AG09309 (cell line): Measurements from ENCODE around the gene DPH7.
A peak's percentile ranks its signal among the peaks of the same experiment; 100 is the strongest.
"Not testable (repeated sequence)": the region's sequence is repeated elsewhere in the genome, so short reads cannot be mapped to it uniquely, and the experiment has no call there.

Source experiments
- DNase-seq: peaks from one replicate; pipeline ENCODE4 v3.0.0-alpha.2; 2010; ENCODE audit warnings: low read depth
- H3K4me3 ChIP-seq: 2 replicates; pipeline ENCODE4 v1.5.1; 2011; ENCODE audit warnings: mild to moderate bottlenecking, low read depth, low read length, moderate library complexity; ENCODE audit not compliant: control insufficient read depth
- CTCF ChIP-seq: IDR thresholded peaks from 2 replicates; pipeline ENCODE4 v1.5.1; 2011; ENCODE audit warnings: mild to moderate bottlenecking, low read depth, low read length, inconsistent platforms; ENCODE audit not compliant: insufficient read depth, control insufficient read depth; ENCODE audit errors: missing control alignments

DPH7 gene

GRCh38 chr9:137578518-137579258 lies at the start of gene DPH7:
Gene DPH7, minus strand, starts transcription at chr9:137578925. Its CDS starts 148 bp downstream, at chr9:137578777.
- TF ChIP-seq CTCF: peak; percentile 85

GRCh38 chr9:137627406-137627805 lies 48.7 kb upstream of the DPH7 start:
- not testable (repeated sequence) for H3K4me3 ChIP-seq, DNase-seq

More at GRCh38 chr9:137578518-137579258, at the start of gene DPH7:
- peak; percentile 45 for DNase-seq
- peak within 1 kb of the TSS; percentile 65 for H3K4me3 ChIP-seq

- TF ChIP-seq CTCF: no peak
- H3K4me3 ChIP-seq: no peak overlapping the region
- DNase-seq: no peak
Measured at GRCh38 chr9:137626464-137626863, 47.7 kb upstream of the DPH7 start.

- H3K4me3 ChIP-seq, DNase-seq: not testable (repeated sequence)
Measured at GRCh38 chr9:137622211-137622610, 43.5 kb upstream of the DPH7 start.

GRCh38 chr9:137621131-137621757 lies 42.5 kb upstream of the DPH7 start:
- no peak for DNase-seq
- peak; percentile 23 for TF ChIP-seq CTCF
- no peak overlapping the region for H3K4me3 ChIP-seq

- no peak for DNase-seq
- no peak for TF ChIP-seq CTCF
- no peak overlapping the region for H3K4me3 ChIP-seq
Measured at GRCh38 chr9:137620581-137620980, 41.9 kb upstream of the DPH7 start.

- H3K4me3 ChIP-seq: peak overlapping the region; percentile 64
- TF ChIP-seq CTCF: no peak
- no peak for DNase-seq
Measured at GRCh38 chr9:137620048-137620405, 41.3 kb upstream of the DPH7 start.
